Thyroid gland (tissue), 4 donors: ENCODE results near the gene VWA1. TPM values are rescaled to one million over a fixed set of nuclear protein-coding genes. Genes with fewer than 3 reads are reported as not detected.

Source experiments
- DNase-seq, 2 donors: peaks; one replicate each; pipeline ENCODE4 v3.0.0-alpha.2; 2019
- H3K27ac ChIP-seq, 3 donors: fragments of 200-600 bp; sonication (generic); 1 replicate in 2 of 3; 2 replicates in 1 of 3; pipeline ENCODE4 v1.5.1; 2016 to 2019; ENCODE audit warnings: mild to moderate bottlenecking in 1 of 3, moderate library complexity in 1 of 3
- H3K27me3 ChIP-seq: fragments of 200-600 bp; sonication (generic); one replicate; pipeline ENCODE4 v1.5.1; 2019
- H3K36me3 ChIP-seq, 2 donors: fragments of 200-600 bp; sonication (generic); one replicate each; pipeline ENCODE4 v1.5.1; 2016 to 2019
- H3K4me1 ChIP-seq, 2 donors: fragments of 200-600 bp; sonication (generic); one replicate each; pipeline ENCODE4 v1.5.1; 2017 to 2019
- H3K4me3 ChIP-seq, 3 donors: fragments of 200-600 bp; sonication (generic); replicated peaks in 1 of 3; 1 replicate in 2 of 3; 2 replicates in 1 of 3; pipeline ENCODE4 v1.5.1; 2016; ENCODE audit warnings: mild to moderate bottlenecking in 1 of 3
- H3K9me3 ChIP-seq: fragments of 200-600 bp; sonication (generic); one replicate; pipeline ENCODE4 v1.5.1; 2017
- POLR2A ChIP-seq, 2 donors: fragments of 450-650 bp; IDR thresholded peaks; one replicate each; pipeline ENCODE4 v1.6.1; 2017; ENCODE audit warnings: antibody characterized with exemption in 2 of 2, mild to moderate bottlenecking in 2 of 2, moderate library complexity in 1 of 2
- WGBS, 2 donors: methylation state at CpG; one replicate each; pipeline ENCODE4 v1.1.5; 2017; 5-methylcytosine and 5-hydroxymethylcytosine counted together
- intact Hi-C: fragments of 100-400 bp; cut with DNase I; formaldehyde crosslinking; loops from one replicate; pipeline ENCODE4 v1.15.1; 2023
- total RNA-seq, 4 donors: library from RNA; depleted of rRNA; stranded (reverse); fragments of >200 nt; gene quantifications; one replicate each; pipeline ENCODE4 v1.2.3, GENCODE V29; 2016
- TF ChIP-seq, protein P1 (sequence below), 6 experiments: fragments of 200-600 bp in 3 of 6; fragments of 450-650 bp in 3 of 6; sonication (generic) in 3 of 6; IDR thresholded peaks; one replicate each; pipeline ENCODE4 v1.5.1; 2016 to 2019; ENCODE audit warnings: antibody characterized with exemption in 6 of 6, mild to moderate bottlenecking in 2 of 6, inconsistent platforms in 1 of 6, moderate library complexity in 1 of 6

The VWA1 gene
- total RNA-seq, 4 donors from 2014 or later = 11.4 to 52.0 (median 30.3) TPM

DNA sequence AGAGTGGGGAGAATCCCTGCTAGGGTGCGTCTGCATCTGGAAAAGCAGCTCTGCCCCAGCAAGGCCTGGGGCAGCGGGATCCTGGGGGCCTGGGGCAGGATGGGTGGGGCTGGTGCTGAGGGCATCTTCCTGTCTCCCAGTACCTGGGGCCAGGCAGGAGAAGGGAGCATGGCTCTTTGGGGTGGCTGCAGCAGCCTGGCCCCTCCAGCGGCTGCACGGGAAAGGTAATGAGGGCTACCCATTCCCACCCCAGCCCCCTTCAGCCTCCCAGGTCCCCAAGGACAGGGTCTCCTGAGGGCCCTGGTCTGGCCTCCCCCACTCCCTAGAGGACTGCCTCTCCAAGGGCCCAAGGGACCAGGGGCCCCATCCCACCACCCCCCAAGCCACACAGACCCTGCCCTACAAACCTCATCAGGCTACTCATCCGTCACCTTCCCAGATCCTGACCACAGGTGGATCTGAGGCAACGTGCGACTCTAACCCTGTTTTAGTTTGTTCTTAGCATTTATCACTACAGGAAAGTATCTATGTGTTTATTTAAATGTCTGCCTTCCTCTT, 13.5 kb upstream of the VWA1 start:
- no peaks in the 10 kb centered on the region for H3K27me3 ChIP-seq
- peaks cover 0 to 6% of the 10 kb centered on the region in 2 donors for H3K4me1 ChIP-seq
- H3K27ac ChIP-seq = no peak overlapping the region
- DNase-seq = no peak
- H3K36me3 ChIP-seq = no peaks in the 10 kb centered on the region
- WGBS, 2 donors = 83 to 84% methylated on average over 7 of the region's 7 CpGs
- H3K9me3 ChIP-seq = no peaks in the 10 kb centered on the region
- H3K4me3 ChIP-seq = no peak overlapping the region
- intact Hi-C loops = no loop called here
- TF ChIP-seq, protein P1, sequence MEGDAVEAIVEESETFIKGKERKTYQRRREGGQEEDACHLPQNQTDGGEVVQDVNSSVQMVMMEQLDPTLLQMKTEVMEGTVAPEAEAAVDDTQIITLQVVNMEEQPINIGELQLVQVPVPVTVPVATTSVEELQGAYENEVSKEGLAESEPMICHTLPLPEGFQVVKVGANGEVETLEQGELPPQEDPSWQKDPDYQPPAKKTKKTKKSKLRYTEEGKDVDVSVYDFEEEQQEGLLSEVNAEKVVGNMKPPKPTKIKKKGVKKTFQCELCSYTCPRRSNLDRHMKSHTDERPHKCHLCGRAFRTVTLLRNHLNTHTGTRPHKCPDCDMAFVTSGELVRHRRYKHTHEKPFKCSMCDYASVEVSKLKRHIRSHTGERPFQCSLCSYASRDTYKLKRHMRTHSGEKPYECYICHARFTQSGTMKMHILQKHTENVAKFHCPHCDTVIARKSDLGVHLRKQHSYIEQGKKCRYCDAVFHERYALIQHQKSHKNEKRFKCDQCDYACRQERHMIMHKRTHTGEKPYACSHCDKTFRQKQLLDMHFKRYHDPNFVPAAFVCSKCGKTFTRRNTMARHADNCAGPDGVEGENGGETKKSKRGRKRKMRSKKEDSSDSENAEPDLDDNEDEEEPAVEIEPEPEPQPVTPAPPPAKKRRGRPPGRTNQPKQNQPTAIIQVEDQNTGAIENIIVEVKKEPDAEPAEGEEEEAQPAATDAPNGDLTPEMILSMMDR (IDR thresholded peaks at IDR 0.05) = no peak
- TF ChIP-seq POLR2A (IDR thresholded peaks at IDR 0.05) = no peak

- 61 to 62% methylated on average over 22 to 24 of the region's 29 CpGs for WGBS, 2 donors
- no peak for DNase-seq
Measured at GRCh38 chr1:1422465-1423244, 12.8 kb upstream of the VWA1 start.

DNA sequence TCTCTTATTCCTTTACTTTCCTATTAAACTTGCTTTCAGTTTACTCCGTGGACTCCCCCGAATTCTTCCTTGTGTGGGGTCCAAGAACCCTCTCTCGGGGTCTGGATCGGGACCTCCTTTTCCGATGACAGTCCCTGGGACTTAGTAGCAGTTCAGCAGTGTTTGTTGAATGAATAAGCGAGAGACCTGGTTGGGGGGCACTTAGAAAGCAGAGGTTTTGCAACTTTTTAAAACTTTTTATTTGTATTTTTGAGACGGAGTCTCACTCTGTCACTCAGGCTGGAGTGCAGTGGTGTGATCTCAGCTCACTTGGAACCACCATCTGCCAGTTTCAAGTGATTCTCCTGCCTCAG, 12.3 kb upstream of the VWA1 start:
- Histone ChIP-seq H3K4me1 (peaks cover 0 to 6% of the 10 kb centered on the region in 2 donors), H3K4me3 (no peak overlapping the region), H3K27me3 (no peaks in the 10 kb centered on the region), H3K9me3 (no peaks in the 10 kb centered on the region), H3K27ac (no peak overlapping the region), H3K36me3 (no peaks in the 10 kb centered on the region)
- intact Hi-C loops = no loop called here
- 82 to 92% methylated on average over 7 of the region's 7 CpGs for WGBS, 2 donors
- no peak for DNase-seq
- TF ChIP-seq, protein P1 (IDR thresholded peaks at IDR 0.05) = no peak
- TF ChIP-seq POLR2A (IDR thresholded peaks at IDR 0.05) = no peak

More at GRCh38 chr1:1422465-1423244, 12.8 kb upstream of the VWA1 start:
- no peaks in the 10 kb centered on the region for H3K9me3 ChIP-seq
- H3K36me3 ChIP-seq = no peaks in the 10 kb centered on the region
- H3K4me1 ChIP-seq = peaks cover 0 to 6% of the 10 kb centered on the region in 2 donors
- H3K27me3 ChIP-seq = no peaks in the 10 kb centered on the region
- no peak overlapping the region for H3K4me3 ChIP-seq
- no peak overlapping the region for H3K27ac ChIP-seq
- TF ChIP-seq POLR2A (IDR thresholded peaks at IDR 0.05) = no peak
- TF ChIP-seq, protein P1 (IDR thresholded peaks at IDR 0.05) = no peak
- intact Hi-C loops = no loop called here

DNA sequence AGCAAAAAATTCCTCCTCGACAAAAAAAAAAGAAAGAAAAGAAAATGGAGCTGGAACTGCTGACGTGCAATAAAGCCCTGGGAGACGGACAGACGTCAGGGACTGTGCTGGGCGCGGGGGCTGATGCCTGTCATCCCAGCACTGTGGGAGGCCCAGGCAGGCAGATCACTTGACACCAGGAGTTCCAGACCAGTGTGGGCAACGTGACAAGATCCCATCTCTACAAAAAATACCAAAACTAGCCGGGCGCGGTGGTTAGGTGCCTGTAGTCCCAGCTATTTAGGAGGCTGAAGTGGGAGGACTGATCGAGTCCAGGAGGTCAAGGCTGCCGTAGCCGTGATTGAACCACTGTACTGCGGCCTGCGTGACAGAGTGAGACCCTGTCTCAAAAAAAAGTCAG, 10.8 kb upstream of the VWA1 start:
- no peak overlapping the region for H3K4me3 ChIP-seq
- no peaks in the 10 kb centered on the region for H3K27me3 ChIP-seq
- 83 to 85% methylated on average over 15 of the region's 15 CpGs for whole genome bisulfite sequencing, 2 donors
- no peak for DNase-seq
- no peaks in the 10 kb centered on the region for H3K9me3 ChIP-seq
- no peak for TF ChIP-seq POLR2A (IDR thresholded peaks at IDR 0.05)
- TF ChIP-seq, protein P1 (IDR thresholded peaks at IDR 0.05) = no peak
- intact Hi-C loops = no loop called here
- no peaks in the 10 kb centered on the region for H3K36me3 ChIP-seq
- peaks cover 0 to 9% of the 10 kb centered on the region in 2 donors for H3K4me1 ChIP-seq
- H3K27ac ChIP-seq = no peak overlapping the region

- Histone ChIP-seq H3K36me3 (no peaks in the 10 kb centered on the region), H3K4me1 (peaks cover 4 to 15% of the 10 kb centered on the region in 2 donors), H3K27ac (no peak overlapping the region), H3K27me3 (no peaks in the 10 kb centered on the region), H3K9me3 (no peaks in the 10 kb centered on the region), H3K4me3 (no peak overlapping the region)
- intact Hi-C loops = no loop called here
- no peak for TF ChIP-seq POLR2A (IDR thresholded peaks at IDR 0.05)
- TF ChIP-seq, protein P1 (IDR thresholded peaks at IDR 0.05) = no peak
- 74 to 85% methylated on average over 12 of the region's 12 CpGs for WGBS, 2 donors
- no peak for DNase-seq
Measured at GRCh38 chr1:1425426-1425752, 10.1 kb upstream of the VWA1 start.
